Putamen (tissue), 1 donor: ENCODE results near the gene TROAP.
A peak's percentile ranks its signal among the peaks of the same experiment; 100 is the strongest.

ENCODE experiments used
- DNase-seq: peaks from one replicate; pipeline ENCODE4 v3.0.0-alpha.2; 2016; ENCODE audit warnings: low spot score

Gene TROAP

DNA sequence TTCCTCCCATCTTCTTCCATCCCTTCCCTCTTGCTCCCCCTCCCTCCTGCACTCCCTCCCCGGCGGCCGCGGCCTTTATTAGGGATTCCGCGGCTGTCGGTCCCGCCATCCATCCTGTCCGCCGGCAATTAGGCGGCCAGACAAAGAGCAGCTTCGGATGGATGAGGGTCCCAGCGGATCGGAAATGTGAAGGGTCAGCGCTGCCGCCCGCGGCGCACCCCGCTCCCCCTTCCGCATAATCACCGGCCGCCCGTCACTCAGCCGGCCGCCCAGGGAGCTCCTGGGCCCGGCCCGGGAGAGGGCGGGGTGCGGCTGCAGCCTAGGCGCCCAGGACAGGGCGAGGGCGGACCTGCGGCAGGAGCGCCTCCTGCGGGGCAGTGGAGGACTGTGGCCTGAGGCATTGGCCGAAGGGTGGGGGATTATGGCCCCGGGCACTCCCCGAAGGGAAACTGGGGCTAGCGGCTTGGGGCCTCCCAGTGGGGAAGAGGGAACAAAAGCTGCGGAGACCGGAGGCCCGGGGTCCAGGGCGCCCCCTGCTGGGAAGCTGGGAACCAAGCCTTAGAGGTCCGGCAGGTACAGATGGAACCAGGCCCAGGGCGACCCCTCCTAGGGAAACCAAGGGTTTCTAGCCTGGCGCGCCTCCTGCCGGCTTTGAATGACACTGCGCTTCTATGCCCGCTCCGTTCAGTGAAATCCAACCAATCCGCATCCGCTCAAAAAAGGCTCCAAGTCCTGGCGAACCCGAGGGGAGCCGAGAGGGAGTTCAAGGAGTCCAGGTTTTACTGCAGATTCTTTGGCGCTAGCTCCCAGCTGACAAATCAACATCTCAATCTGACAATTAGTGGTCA is 19.2 kb downstream of the TROAP start:
- no peak for DNase-seq

GRCh38 chr12:49342914-49343731 is 20.1 kb downstream of the TROAP start:
- no peak for DNase-seq

DNA sequence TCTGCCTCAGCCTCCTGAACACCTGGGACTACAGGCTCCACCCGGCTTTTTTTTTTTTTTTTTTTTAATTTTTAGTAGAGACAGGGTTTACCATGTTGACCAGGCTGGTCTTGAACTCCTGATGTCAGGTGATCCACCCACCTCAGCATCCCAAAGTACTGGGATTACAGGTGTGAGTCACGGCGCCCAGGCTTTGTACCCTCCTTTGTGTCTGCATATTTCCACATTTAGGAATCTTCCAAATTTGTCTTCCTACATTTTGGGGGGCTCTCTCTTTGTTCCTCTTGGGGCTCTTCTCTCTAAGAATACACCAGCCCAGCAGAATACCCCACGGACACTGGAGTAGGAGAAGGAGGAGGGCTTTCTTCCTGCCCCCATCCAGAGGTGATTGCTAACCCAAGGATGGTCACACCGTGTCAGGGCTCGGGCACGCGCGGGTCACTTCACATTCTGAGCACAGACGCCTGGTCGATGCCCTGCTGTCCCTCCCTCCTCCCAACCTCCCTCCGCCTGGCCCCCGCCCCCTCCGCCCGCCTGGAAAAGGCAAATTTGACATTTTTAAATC is 21.5 kb downstream of the TROAP start:
- DNase-seq = no peak

GRCh38 chr12:49345051-49345824 is 22.2 kb downstream of the TROAP start:
- no peak for DNase-seq

DNA sequence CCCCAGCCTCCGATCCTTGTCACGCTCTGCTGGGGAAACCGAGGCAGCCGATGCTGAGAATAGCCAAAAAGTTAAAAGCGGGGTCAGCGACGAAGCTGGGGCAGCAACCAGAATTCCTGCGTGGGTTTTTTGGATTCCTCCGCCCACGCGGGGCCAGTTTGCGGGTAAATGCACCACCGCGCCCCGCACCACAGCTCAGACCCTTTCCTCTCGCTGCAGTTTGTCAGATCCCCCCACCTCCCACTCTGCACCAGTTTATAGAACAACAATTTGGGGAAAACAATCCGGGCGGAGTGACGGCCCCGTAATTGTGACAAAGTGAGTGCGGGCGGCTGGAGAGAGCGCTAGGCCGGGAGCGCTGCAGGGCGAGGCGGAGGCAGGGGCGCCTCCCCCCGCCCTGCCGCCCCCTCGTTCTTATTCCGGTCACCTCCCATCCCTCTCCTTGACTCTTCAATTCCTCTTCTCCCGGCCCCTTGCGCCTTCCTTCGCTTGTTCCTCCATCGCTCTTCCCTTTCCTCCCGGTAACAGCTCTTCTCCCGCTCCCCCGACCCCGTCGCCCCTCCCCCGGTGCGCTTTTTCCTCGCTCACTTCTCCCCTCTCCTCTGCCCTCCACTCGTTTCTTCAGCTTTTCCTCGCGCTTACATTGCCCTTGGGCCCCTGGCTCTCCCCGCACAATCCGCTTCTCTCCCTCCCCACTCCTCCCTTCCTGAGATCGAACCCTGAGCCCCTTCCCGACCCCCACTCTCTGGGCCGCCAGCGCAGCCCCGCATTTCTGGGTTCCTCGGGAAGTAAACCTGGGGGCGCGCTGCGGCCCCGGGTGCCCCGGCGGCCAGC is 23.0 kb downstream of the TROAP start:
- no peak for DNase-seq

GRCh38 chr12:49346659-49347310 is 23.7 kb downstream of the TROAP start, which contains the start of gene DNAJC22:
DNAJC22 (plus strand) TSS chr12:49346888; CDS start chr12:49348873, 1,985 bp downstream.
- DNase-seq = no peak

- DNase-seq = peak; percentile 91
Measured at GRCh38 chr12:49347311-49348193, 24.5 kb downstream of the TROAP start.

DNA sequence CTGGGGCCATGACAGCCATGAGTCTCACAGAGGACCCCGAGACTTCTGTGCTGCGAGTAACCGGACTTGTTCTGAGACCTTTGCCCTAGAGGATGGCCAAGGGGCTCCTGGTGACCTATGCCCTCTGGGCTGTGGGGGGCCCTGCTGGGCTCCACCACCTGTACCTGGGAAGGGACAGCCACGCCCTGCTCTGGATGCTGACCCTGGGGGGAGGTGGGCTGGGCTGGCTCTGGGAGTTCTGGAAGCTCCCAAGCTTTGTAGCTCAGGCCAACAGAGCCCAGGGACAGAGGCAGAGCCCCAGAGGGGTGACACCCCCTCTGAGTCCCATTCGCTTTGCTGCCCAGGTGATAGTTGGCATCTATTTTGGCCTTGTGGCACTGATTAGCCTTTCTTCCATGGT is 25.7 kb downstream of the TROAP start:
- DNase-seq = no peak

DNA sequence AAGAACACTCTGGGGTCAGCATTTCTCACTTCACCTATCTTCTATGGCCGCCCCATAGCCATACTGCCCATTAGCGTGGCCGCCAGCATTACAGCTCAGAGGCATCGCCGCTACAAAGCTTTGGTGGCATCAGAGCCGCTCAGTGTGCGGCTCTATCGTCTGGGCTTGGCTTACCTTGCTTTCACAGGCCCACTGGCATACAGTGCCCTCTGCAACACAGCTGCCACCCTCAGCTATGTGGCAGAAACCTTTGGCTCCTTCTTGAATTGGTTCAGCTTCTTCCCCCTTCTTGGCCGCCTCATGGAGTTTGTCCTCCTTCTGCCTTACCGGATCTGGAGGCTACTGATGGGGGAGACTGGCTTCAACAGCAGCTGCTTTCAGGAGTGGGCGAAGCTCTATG is 26.2 kb downstream of the TROAP start:
- DNase-seq = no peak

DNA sequence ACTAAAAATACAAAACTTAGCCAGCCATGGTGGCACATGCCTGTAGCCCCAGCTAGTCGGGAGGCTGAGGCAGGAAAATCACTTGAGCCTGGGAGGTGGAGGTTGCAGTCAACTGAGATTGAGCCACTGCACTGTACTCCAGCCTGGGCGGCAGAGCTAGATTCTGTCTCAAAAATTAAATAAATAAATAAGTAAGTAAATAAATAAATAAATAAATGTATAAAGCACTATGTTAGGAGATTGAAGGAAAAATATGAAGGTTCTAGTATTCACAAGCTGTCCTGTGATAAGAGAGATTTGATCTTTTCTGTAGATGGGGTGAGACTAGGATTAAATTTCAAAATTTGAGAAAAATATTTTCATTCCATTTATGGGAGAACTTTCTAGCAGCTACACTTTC is 29.3 kb downstream of the TROAP start:
- no peak for DNase-seq

DNA sequence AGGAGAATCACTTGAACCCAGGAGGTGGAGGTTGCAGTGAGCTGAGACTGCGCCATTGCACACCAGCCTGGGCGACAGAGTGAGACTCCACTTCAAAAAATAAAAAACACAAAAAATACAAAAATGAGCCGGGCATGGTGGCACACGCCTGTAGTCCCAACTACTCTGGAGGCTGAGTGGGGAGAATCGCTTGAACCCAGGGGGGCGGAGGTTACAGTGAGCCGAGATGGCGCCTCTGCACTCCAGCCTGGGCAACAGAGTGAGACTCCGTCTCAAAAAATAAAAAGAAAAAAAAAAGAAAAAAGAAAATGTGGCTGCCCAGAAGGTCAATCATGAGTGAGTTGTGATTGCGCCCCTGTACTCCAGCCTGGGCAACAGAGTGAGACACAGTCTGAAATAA is 32.9 kb downstream of the TROAP start:
- no peak for DNase-seq

- no peak for DNase-seq
Measured at GRCh38 chr12:49357103-49357678, 34.1 kb downstream of the TROAP start.

- DNase-seq = no peak
Measured at GRCh38 chr12:49358483-49359141, 35.6 kb downstream of the TROAP start.

- DNase-seq = no peak
Measured at GRCh38 chr12:49359671-49360070, 36.6 kb downstream of the TROAP start.

DNA sequence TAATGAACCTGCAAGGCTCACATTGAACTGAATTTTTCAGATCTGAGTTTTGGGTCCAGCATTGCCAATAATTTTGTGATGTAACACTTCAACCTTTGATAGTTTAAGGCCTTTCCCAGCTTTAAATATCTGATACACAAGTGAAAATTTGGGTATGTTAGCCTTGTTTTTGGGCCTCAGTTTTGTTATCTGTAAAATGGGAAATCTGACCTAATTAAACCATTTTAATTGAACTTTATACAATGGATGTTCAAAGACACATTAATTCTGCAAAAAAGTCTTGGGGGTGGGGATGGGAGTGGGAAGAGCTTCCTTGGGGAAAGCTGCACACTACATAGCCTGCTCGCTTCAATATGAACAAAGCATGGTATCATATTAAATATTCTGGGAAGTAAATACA is 39.0 kb downstream of the TROAP start:
- no peak for DNase-seq

DNA sequence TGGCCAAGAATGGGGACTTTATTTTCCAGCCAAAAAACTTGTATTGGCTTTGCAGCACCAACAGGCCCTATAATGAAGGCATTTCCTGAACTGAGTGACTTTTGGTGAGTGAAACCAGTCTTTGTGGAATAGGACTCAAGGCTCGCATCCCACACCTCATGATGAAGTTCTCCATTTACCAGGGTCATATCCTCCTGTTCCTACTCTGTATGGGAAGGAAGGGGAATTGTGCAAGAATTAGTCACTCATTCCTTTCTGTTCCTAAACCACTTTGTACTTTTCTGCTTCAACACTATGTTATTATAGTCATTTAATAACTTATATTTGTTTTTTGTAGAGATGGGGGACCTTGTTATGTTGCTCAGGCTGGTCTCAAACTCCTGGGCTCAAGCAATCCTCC is 41.9 kb downstream of the TROAP start:
- DNase-seq = no peak

GRCh38 chr12:49365542-49365941 is 42.5 kb downstream of the TROAP start:
- DNase-seq = no peak

GRCh38 chr12:49366096-49366651 is 43.1 kb downstream of the TROAP start:
- DNase-seq = no peak
